A673 (cell line): Measurements from ENCODE around the gene CCDC57. TPM values are rescaled to one million over a fixed set of nuclear protein-coding genes. Genes with fewer than 3 reads are reported as not detected.

Experiments
- BruUV-seq: library from RNA; stranded (reverse); fragments of 400-500 nt; replicated peaks from 2 replicates; lab custom pipeline; 2021; lab: Mats Ljungman, UMichigan
- CTCF ChIA-PET: fragments of 300-600 bp; sonication (Branson Sonifier 250); formaldehyde crosslinking; loops from one replicate; lab custom pipeline; 2022; ENCODE audit warnings: antibody characterized with exemption; lab: Charles Lee
- POLR2A ChIA-PET: fragments of 300-600 bp; sonication (Branson Sonifier 250); formaldehyde crosslinking; loops from one replicate; lab custom pipeline; 2022; ENCODE audit warnings: antibody characterized with exemption; ENCODE audit not compliant: low non-redundant PET; lab: Charles Lee
- DNase-seq: peaks from one replicate; pipeline ENCODE4 v3.0.0-alpha.2; 2015; ENCODE audit warnings: low spot score
- H3K27ac ChIP-seq: fragments of 200-600 bp; sonication (generic); 2 replicates; pipeline ENCODE4 v1.5.1; 2016; ENCODE audit warnings: mixed run types, low read depth, mild to moderate bottlenecking, mixed read lengths, antibody characterized with exemption, low read length; ENCODE audit not compliant: poor library complexity, severe bottlenecking
- H3K27me3 ChIP-seq: fragments of 200-600 bp; sonication (generic); replicated peaks from 2 replicates; pipeline ENCODE4 v1.6.1; 2017; ENCODE audit warnings: mixed run types, low read depth, mild to moderate bottlenecking, mixed read lengths, antibody characterized with exemption, low read length; ENCODE audit not compliant: insufficient read depth, poor library complexity
- H3K36me3 ChIP-seq: fragments of 200-600 bp; sonication (generic); 2 replicates; pipeline ENCODE4 v1.6.1; 2016; ENCODE audit warnings: mixed run types, mild to moderate bottlenecking, mixed read lengths, antibody characterized with exemption, low read length; ENCODE audit not compliant: insufficient read depth, poor library complexity, severe bottlenecking
- H3K4me1 ChIP-seq: fragments of 200-600 bp; sonication (generic); 2 replicates; pipeline ENCODE4 v1.6.1; 2017; ENCODE audit warnings: mixed run types, mild to moderate bottlenecking, mixed read lengths, antibody characterized with exemption, low read length; ENCODE audit not compliant: insufficient read depth, poor library complexity, severe bottlenecking
- H3K4me3 ChIP-seq: fragments of 200-600 bp; sonication (generic); 2 replicates; pipeline ENCODE4 v1.5.1; 2016; ENCODE audit warnings: low read depth, mixed run types, mild to moderate bottlenecking, mixed read lengths, low read length; ENCODE audit not compliant: poor library complexity, severe bottlenecking
- H3K9me3 ChIP-seq: fragments of 200-600 bp; sonication (generic); 2 replicates; pipeline ENCODE4 v1.6.1; 2016; ENCODE audit warnings: mixed run types, low read depth, mild to moderate bottlenecking, mixed read lengths, antibody characterized with exemption, low read length; ENCODE audit not compliant: poor library complexity, severe bottlenecking
- EZH2 ChIP-seq: fragments of 200-600 bp; sonication (generic); IDR thresholded peaks from 2 replicates; pipeline ENCODE4 v1.6.1; 2017; ENCODE audit warnings: borderline replicate concordance, low read depth, mild to moderate bottlenecking, mixed read lengths, antibody characterized with exemption, low read length; ENCODE audit not compliant: poor library complexity, severe bottlenecking
- intact Hi-C: fragments of 100-400 bp; cut with micrococcal nuclease; formaldehyde crosslinking; loops from one replicate; pipeline ENCODE4 v1.10.0; 2022; ENCODE audit not compliant: unreplicated experiment
- total RNA-seq: library from RNA; stranded (reverse); gene quantifications from 2 replicates; pipeline ENCODE4 v1.2.3, GENCODE V29; 2021
- TF ChIP-seq, protein P1 (sequence below): fragments of 300-800, 200-600 bp; sonication (generic); conservative IDR thresholded peaks from 2 replicates; pipeline ENCODE4 v1.5.1; 2017; ENCODE audit warnings: low read depth, mild to moderate bottlenecking, antibody characterized with exemption, low read length, moderate library complexity, mixed read lengths

CCDC57 gene
- total RNA-seq, 1 experiment from 2014 or later, result 43.6 TPM

DNA sequence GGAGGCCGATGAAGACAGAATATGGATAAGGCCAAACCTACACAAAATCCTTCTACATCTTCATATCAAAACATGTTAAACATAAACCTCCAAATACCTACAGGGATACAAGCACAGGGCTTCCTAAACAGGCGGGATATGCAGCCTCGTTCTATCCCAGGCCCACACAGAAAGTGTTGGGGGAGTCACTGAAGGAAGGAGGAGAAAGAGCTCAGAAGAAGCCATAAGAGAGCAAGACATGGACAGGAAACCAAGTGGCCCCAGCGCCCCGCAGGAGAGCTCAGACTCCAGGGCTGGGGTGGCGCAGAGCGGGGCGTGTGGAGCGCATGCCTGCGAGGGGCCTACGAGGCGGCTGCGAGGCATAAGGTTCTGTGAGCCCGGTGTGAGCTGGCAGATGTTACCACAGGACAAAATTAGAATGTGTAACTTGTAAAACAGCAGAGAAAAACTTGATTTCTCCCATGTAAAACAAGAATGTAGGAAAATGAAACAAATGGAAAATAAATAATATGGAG lies 103.6 kb downstream of the CCDC57 start:
- Histone ChIP-seq H3K9me3 (no peaks in the 10 kb centered on the region), H3K4me3 (no peak overlapping the region), H3K27ac (no peak overlapping the region), H3K27me3 (no peaks in the 10 kb centered on the region), H3K4me1 (peaks cover 20% of the 10 kb centered on the region), H3K36me3 (no peaks in the 10 kb centered on the region)
- DNase-seq, result no peak
- ChIA-PET POLR2A (no interaction called here), CTCF (no interaction called here)
- intact Hi-C loops, result no loop called here
- no TSS peak for BruUV-seq
- TF ChIP-seq, protein P1, sequence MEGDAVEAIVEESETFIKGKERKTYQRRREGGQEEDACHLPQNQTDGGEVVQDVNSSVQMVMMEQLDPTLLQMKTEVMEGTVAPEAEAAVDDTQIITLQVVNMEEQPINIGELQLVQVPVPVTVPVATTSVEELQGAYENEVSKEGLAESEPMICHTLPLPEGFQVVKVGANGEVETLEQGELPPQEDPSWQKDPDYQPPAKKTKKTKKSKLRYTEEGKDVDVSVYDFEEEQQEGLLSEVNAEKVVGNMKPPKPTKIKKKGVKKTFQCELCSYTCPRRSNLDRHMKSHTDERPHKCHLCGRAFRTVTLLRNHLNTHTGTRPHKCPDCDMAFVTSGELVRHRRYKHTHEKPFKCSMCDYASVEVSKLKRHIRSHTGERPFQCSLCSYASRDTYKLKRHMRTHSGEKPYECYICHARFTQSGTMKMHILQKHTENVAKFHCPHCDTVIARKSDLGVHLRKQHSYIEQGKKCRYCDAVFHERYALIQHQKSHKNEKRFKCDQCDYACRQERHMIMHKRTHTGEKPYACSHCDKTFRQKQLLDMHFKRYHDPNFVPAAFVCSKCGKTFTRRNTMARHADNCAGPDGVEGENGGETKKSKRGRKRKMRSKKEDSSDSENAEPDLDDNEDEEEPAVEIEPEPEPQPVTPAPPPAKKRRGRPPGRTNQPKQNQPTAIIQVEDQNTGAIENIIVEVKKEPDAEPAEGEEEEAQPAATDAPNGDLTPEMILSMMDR, result no peak
- TF ChIP-seq EZH2, result no peak

DNA sequence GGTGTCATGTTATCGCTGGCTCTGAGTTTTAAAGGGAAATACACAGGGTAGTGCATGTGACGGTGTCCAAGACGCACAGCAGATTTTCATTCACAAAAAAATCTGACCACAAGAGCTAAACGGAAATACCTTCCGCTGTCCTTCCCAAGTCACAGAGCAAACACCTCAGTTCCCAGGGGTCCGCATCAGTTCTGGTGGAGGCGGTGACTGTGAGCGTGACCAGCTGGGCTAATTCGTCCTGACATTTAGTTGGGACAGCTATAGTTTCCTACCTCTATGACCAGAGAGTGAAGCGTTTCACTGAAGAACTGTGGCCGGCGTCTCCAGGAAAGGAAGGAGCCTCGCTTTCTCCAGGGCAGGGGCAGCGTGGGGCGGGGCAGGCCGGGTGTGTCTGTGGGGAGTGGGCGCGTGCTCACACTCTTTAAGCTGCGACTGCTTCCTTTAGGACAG lies 104.1 kb downstream of the CCDC57 start:
- BruUV-seq, result no TSS peak
- no peaks in the 10 kb centered on the region for H3K36me3 ChIP-seq
- ChIA-PET POLR2A (interaction anchor here (0.5 kb wide), 1 partner anchor 28 kb away, joined by 8 read pairs; no protein-coding TSS in a partner anchor), CTCF (no interaction called here)
- intact Hi-C loops, result no loop called here
- H3K4me1 ChIP-seq, result peaks cover 20% of the 10 kb centered on the region
- TF ChIP-seq, protein P1, result no peak
- TF ChIP-seq EZH2, result no peak
- H3K27me3 ChIP-seq, result no peaks in the 10 kb centered on the region
- H3K9me3 ChIP-seq, result no peaks in the 10 kb centered on the region
- no peak overlapping the region for H3K4me3 ChIP-seq
- H3K27ac ChIP-seq, result no peak overlapping the region
- DNase-seq, result no peak

DNA sequence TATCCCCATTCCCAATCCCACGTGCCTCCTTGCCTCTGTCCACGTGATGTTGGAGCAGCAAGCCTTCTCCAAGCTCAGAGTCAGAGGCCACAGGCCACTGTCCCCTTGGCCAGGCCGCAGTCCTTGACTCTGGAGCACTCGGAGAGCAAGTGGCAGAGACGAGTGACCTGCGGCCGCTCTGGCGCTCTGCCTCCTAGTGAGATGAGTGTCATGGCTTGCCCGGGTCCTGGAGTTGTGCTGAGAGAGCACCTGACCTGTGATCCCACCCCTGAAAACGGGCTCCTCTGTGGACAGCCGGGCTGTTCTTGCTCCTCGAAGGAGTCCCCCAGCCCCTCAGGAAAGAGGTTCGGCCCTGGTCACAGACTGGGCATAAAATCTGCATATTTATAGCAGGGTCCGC lies 104.6 kb downstream of the CCDC57 start:
- H3K36me3 ChIP-seq, result no peaks in the 10 kb centered on the region
- no peak for TF ChIP-seq EZH2
- TF ChIP-seq, protein P1, result no peak
- ChIA-PET CTCF (no interaction called here), POLR2A (interaction anchor here (0.5 kb wide), 1 partner anchor 29 kb away, joined by 8 read pairs; no protein-coding TSS in a partner anchor)
- no peak for DNase-seq
- H3K27me3 ChIP-seq, result no peaks in the 10 kb centered on the region
- no peak overlapping the region for H3K27ac ChIP-seq
- no TSS peak for BruUV-seq
- peaks cover 20% of the 10 kb centered on the region for H3K4me1 ChIP-seq
- H3K4me3 ChIP-seq, result no peak overlapping the region
- no peaks in the 10 kb centered on the region for H3K9me3 ChIP-seq
- intact Hi-C loops, result no loop called here
